GM12878 (cell line): ENCODE measurements around the gene B3GNT9. TPM values are rescaled to one million over a fixed set of nuclear protein-coding genes. Genes with fewer than 3 reads are reported as not detected.

Experiments
- LARP7 ChIP-seq: fragments of 450-650 bp; IDR thresholded peaks from 2 replicates; pipeline ENCODE4 v1.6.1; 2017; ENCODE audit warnings: mild to moderate bottlenecking
- MXI1 ChIP-seq: fragments of 150-350 bp; IDR thresholded peaks from 2 replicates; pipeline ENCODE4 v1.6.1; 2011; ENCODE audit warnings: low read depth, mild to moderate bottlenecking, inconsistent platforms, low read length, improper control_type of control experiment
- NBN ChIP-seq: fragments of 450-650 bp; IDR thresholded peaks from 2 replicates; pipeline ENCODE4 v1.6.1; 2016
- NR2F1 ChIP-seq: fragments of 450-650 bp; conservative IDR thresholded peaks from 2 replicates; pipeline ENCODE4 v1.6.1; 2017; ENCODE audit warnings: mild to moderate bottlenecking
- POLR2A ChIP-seq: IDR thresholded peaks from 2 replicates; pipeline ENCODE4 v1.6.1; 2011; ENCODE audit warnings: low read depth, mild to moderate bottlenecking, low read length
- POLR2AphosphoS5 ChIP-seq: IDR thresholded peaks from 2 replicates; pipeline ENCODE4 v1.6.1; 2011; ENCODE audit warnings: mild to moderate bottlenecking, low read length, inconsistent platforms
- SMAD5 ChIP-seq: IDR thresholded peaks from 2 replicates; pipeline ENCODE4 v1.6.1; 2016; ENCODE audit warnings: antibody characterized with exemption, low read depth
- STAT3 ChIP-seq: IDR thresholded peaks from 2 replicates; pipeline ENCODE4 v1.6.1; 2011; ENCODE audit warnings: low read depth, low read length, improper control_type of control experiment
- polyA plus RNA-seq, 11 experiments: library from polyadenylated mRNA; depleted of rRNA in 4 of 11; unstranded in 6 of 11; stranded (reverse) in 5 of 11; fragments of >200 nt; fragmentation: Nextera tagmentation in 4 of 11; fragmentation: Illumina TruSeq in 1 of 11; extraction: Ambion mirVana in 4 of 11; extraction: Trizol in 1 of 11; gene quantifications; 1 replicate in 1 of 11; 2 replicates in 10 of 11; pipeline versions ENCODE4 v1.2.1 to v1.2.3, GENCODE V29; 2011 to 2016; ENCODE audit warnings: inconsistent platforms in 2 of 11, missing spikeins in 2 of 11, low read depth in 1 of 11
- total RNA-seq, 4 experiments: library from RNA; depleted of rRNA in 3 of 4; stranded (reverse); fragments of >200 nt in 3 of 4; fragmentation: Illumina TruSeq in 1 of 4; extraction: Trizol in 1 of 4; gene quantifications; 2 replicates each; pipeline versions ENCODE4 v1.2.1 to v1.2.3, GENCODE V29; 2013 to 2021
- TF ChIP-seq, protein P1 (sequence below): fragments of 450-650 bp; IDR thresholded peaks from 2 replicates; pipeline ENCODE4 v1.6.1; 2017; ENCODE audit warnings: mild to moderate bottlenecking, moderate library complexity
- TF ChIP-seq, protein P2 (sequence below): fragments of 450-650 bp; IDR thresholded peaks from 2 replicates; pipeline ENCODE4 v1.6.1; 2017; ENCODE audit warnings: low read depth, mild to moderate bottlenecking, moderate library complexity
- TF ChIP-seq, protein P3 (sequence below): fragments of 450-650 bp; IDR thresholded peaks from 2 replicates; pipeline ENCODE4 v1.6.1; 2016; ENCODE audit warnings: mild to moderate bottlenecking
- TF ChIP-seq, protein P4 (sequence below): IDR thresholded peaks from 2 replicates; pipeline ENCODE4 v1.6.1; 2012; ENCODE audit warnings: low read length, inconsistent platforms

The B3GNT9 gene
- total and polyA plus RNA-seq, 10 of the 15 experiments (the other 5 are each of a cell fraction or from before 2014, with no cell fraction given), result 0.08 to 5.0 (median 1.9) TPM

DNA sequence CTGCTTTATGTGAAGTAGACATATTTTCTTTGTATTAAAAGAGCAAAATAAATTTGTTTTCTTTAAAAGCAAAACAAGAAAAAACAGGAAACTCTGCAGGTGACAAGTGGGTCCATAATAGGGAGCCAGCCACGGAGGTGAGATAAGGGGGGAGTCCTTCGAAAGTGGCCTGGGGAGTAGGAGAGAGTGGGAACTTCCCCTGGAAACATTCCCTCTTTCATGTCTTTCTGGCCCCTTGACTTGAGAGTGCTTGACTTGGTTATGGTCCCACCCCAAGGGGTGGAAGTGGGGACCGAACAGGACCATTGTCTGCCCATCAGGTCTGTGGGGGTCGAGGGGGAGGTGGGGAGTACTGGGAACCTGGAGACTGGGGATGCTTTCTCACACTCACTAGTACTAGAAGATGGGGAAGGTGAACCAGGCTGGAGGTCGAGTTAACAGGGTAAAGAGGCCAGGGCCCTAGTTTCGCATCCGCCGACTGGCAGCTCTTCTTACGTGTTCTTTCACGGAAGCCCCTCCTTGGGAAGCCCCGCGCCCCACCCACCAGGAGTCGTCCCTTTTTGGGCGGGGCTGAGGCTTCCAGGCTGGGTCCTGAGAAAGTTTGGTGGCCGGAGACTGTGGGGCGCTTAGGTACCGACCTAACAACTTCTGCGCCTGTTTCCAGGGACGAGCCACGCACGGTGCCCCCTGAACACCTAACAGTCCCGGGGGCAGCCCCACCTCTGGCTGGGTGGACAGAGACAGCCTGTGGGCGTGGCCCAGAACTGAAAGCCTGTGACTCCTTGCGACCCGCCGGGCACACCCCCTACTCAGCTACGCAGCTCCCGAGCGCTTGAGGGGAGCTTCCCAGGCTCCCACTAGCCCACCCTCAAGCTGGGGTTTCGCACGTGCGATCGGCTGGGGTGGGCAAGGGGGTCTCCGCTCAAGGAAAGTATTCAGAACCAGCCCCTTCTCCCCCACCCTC, 8.1 kb upstream of the B3GNT9 start (continued):
- TF ChIP-seq, protein P1, sequence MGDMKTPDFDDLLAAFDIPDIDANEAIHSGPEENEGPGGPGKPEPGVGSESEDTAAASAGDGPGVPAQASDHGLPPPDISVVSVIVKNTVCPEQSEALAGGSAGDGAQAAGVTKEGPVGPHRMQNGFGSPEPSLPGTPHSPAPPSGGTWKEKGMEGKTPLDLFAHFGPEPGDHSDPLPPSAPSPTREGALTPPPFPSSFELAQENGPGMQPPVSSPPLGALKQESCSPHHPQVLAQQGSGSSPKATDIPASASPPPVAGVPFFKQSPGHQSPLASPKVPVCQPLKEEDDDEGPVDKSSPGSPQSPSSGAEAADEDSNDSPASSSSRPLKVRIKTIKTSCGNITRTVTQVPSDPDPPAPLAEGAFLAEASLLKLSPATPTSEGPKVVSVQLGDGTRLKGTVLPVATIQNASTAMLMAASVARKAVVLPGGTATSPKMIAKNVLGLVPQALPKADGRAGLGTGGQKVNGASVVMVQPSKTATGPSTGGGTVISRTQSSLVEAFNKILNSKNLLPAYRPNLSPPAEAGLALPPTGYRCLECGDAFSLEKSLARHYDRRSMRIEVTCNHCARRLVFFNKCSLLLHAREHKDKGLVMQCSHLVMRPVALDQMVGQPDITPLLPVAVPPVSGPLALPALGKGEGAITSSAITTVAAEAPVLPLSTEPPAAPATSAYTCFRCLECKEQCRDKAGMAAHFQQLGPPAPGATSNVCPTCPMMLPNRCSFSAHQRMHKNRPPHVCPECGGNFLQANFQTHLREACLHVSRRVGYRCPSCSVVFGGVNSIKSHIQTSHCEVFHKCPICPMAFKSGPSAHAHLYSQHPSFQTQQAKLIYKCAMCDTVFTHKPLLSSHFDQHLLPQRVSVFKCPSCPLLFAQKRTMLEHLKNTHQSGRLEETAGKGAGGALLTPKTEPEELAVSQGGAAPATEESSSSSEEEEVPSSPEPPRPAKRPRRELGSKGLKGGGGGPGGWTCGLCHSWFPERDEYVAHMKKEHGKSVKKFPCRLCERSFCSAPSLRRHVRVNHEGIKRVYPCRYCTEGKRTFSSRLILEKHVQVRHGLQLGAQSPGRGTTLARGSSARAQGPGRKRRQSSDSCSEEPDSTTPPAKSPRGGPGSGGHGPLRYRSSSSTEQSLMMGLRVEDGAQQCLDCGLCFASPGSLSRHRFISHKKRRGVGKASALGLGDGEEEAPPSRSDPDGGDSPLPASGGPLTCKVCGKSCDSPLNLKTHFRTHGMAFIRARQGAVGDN, result peak; percentile 40
- TF ChIP-seq POLR2A (peak; percentile 6; the same call in 1 of the 2 replicates), MXI1 (peak; percentile 22; the same call in 1 of the 2 replicates), LARP7 (peak; percentile 61; the same call in 1 of the 2 replicates), STAT3 (no peak), NR2F1 (peak; percentile 89), SMAD5 (0 out of 2 replicates have a peak, but pooled peaks have one; percentile 21), NBN (peak; percentile 48; the same call in 1 of the 2 replicates), POLR2AphosphoS5 (peak; percentile 82; the same call in 1 of the 2 replicates)
- TF ChIP-seq, protein P2, sequence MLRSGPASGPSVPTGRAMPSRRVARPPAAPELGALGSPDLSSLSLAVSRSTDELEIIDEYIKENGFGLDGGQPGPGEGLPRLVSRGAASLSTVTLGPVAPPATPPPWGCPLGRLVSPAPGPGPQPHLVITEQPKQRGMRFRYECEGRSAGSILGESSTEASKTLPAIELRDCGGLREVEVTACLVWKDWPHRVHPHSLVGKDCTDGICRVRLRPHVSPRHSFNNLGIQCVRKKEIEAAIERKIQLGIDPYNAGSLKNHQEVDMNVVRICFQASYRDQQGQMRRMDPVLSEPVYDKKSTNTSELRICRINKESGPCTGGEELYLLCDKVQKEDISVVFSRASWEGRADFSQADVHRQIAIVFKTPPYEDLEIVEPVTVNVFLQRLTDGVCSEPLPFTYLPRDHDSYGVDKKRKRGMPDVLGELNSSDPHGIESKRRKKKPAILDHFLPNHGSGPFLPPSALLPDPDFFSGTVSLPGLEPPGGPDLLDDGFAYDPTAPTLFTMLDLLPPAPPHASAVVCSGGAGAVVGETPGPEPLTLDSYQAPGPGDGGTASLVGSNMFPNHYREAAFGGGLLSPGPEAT, result peak; percentile 89
- TF ChIP-seq, protein P3, sequence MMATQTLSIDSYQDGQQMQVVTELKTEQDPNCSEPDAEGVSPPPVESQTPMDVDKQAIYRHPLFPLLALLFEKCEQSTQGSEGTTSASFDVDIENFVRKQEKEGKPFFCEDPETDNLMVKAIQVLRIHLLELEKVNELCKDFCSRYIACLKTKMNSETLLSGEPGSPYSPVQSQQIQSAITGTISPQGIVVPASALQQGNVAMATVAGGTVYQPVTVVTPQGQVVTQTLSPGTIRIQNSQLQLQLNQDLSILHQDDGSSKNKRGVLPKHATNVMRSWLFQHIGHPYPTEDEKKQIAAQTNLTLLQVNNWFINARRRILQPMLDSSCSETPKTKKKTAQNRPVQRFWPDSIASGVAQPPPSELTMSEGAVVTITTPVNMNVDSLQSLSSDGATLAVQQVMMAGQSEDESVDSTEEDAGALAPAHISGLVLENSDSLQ, result peak; percentile 63
- TF ChIP-seq, protein P4, sequence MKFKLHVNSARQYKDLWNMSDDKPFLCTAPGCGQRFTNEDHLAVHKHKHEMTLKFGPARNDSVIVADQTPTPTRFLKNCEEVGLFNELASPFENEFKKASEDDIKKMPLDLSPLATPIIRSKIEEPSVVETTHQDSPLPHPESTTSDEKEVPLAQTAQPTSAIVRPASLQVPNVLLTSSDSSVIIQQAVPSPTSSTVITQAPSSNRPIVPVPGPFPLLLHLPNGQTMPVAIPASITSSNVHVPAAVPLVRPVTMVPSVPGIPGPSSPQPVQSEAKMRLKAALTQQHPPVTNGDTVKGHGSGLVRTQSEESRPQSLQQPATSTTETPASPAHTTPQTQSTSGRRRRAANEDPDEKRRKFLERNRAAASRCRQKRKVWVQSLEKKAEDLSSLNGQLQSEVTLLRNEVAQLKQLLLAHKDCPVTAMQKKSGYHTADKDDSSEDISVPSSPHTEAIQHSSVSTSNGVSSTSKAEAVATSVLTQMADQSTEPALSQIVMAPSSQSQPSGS, result no peak
